Left forelimb (tissue), 1 donor: ENCODE data around the gene TEX22.

Experiments
- DNase-seq: peaks from one replicate; pipeline ENCODE4 v3.0.0-alpha.2; 2018; ENCODE audit warnings: low spot score

Gene TEX22

GRCh38 chr14:105366386-105367074, 31.8 kb upstream of the TEX22 start:
- DNase-seq = no peak

- DNase-seq = no peak
These were observed 31.0 kb upstream of the TEX22 start for GRCh38 chr14:105367116-105368031.

GRCh38 chr14:105368032-105368417, 30.3 kb upstream of the TEX22 start:
- no peak for DNase-seq

- no peak for DNase-seq
These were observed 29.9 kb upstream of the TEX22 start for GRCh38 chr14:105368426-105368825.

GRCh38 chr14:105368910-105369652, 29.3 kb upstream of the TEX22 start:
- no peak for DNase-seq

- no peak for DNase-seq
These were observed 28.7 kb upstream of the TEX22 start for GRCh38 chr14:105369653-105370040.

GRCh38 chr14:105374389-105374788, 23.9 kb upstream of the TEX22 start:
- DNase-seq = no peak

- DNase-seq = no peak
These were observed 22.7 kb upstream of the TEX22 start for GRCh38 chr14:105375635-105376057.

- no peak for DNase-seq
These were observed 21.6 kb upstream of the TEX22 start for GRCh38 chr14:105376521-105377440.

GRCh38 chr14:105377555-105378182, 20.7 kb upstream of the TEX22 start:
- no peak for DNase-seq

- no peak for DNase-seq
These were observed 20.1 kb upstream of the TEX22 start for GRCh38 chr14:105378199-105378598.

- DNase-seq = no peak
These were observed 19.3 kb upstream of the TEX22 start for GRCh38 chr14:105378873-105379685.

GRCh38 chr14:105379946-105380345, 18.4 kb upstream of the TEX22 start:
- no peak for DNase-seq

- DNase-seq = no peak
These were observed 17.6 kb upstream of the TEX22 start for GRCh38 chr14:105380756-105381155.

- no peak for DNase-seq
These were observed 16.6 kb upstream of the TEX22 start for GRCh38 chr14:105381446-105382342.

- no peak for DNase-seq
These were observed 15.8 kb upstream of the TEX22 start for GRCh38 chr14:105382343-105383082.

- no peak for DNase-seq
These were observed 15.1 kb upstream of the TEX22 start for GRCh38 chr14:105383083-105383730.

GRCh38 chr14:105384041-105384557, 14.2 kb upstream of the TEX22 start:
- DNase-seq = no peak
